ENCODE data around the gene PLXNA3. TPM values are rescaled to one million over a fixed set of nuclear protein-coding genes. Genes with fewer than 3 reads are reported as not detected.

Gene PLXNA3
- total and polyA plus RNA-seq, 2 experiments from 2014 or later: 2.7 to 5.4 TPM

DNA sequence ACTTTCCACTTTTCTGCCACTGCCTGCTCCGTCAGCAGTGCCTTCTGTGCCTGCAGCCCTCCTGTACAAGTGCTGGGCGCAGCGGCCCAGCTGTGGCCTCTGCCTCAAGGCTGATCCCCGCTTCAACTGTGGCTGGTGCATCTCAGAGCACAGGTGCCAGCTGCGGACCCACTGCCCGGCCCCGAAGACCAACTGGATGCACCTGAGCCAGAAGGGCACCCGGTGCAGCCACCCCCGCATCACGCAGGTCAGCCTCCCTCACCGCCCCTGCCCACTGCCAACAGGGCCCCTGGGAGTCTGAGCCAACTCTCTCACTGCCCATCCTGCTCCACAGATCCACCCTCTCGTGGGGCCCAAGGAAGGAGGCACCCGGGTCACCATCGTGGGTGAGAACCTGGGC, 7.5 kb downstream of the PLXNA3 start (continued):
- TF ChIP-seq ZNF462 (CRISPR knock-in tag; IDR thresholded peaks at IDR 0.05) (no peak), EZH2 (IDR thresholded peaks at IDR 0.05; ENCODE audit: low read depth, unreplicated experiment) (no peak), ZNF331 (CRISPR knock-in tag; IDR thresholded peaks at IDR 0.05; ENCODE audit: low read depth) (no peak), CREB1 (CRISPR knock-in tag; IDR thresholded peaks at IDR 0.05; ENCODE audit: low read depth) (no peak)

DNA sequence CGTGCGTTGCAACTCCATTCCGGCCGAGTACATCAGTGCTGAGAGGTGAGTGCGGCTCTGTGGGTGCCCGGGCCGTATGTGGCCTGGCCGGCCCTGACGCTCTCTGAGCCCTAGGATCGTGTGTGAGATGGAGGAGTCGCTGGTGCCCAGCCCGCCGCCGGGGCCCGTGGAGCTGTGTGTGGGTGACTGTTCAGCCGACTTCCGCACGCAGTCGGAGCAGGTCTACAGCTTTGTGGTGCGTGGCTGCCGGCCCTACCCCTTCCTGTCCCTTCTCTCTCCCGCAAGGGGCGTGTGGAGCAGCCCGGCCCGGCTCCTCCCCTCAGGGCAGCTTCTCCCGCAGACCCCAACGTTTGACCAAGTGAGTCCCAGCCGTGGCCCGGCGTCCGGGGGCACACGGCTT, 8.0 kb downstream of the PLXNA3 start:
- Histone ChIP-seq H3K4me1 (ENCODE audit: insufficient read depth) (no peaks in the 10 kb centered on the region), H3K4me3 (no peak overlapping the region), H3F3A (replicated peaks; ENCODE audit: low read depth) (no peaks in the 10 kb centered on the region), H3K4me2 (no peak overlapping the region), H4K20me1 (replicated peaks; ENCODE audit: insufficient read depth) (no peaks in the 10 kb centered on the region), H3K27ac (ENCODE audit: low read depth) (no peak overlapping the region), H3K9me2 (ENCODE audit: insufficient read depth) (no peaks in the 10 kb centered on the region), H3K36me3 (ENCODE audit: insufficient read depth) (no peaks in the 10 kb centered on the region), H3K79me2 (replicated peaks; ENCODE audit: insufficient read depth) (no peaks in the 10 kb centered on the region), H2AFZ (no peak overlapping the region), H3K27me3 (ENCODE audit: insufficient read depth) (no peaks in the 10 kb centered on the region)
- H3K27ac Mint-ChIP-seq: no peak overlapping the region
- H3K4me3 Mint-ChIP-seq: no peak overlapping the region
- ATAC-seq: no peak
- no peak for DNase-seq (ENCODE audit: low spot score)
- no peaks in the 10 kb centered on the region for H3K27me3 Mint-ChIP-seq (ENCODE audit: insufficient read depth, low read depth, poor library complexity)
- peaks cover 12% of the 10 kb centered on the region for H3K36me3 Mint-ChIP-seq (ENCODE audit: low read depth)
- no peaks in the 10 kb centered on the region for H3K4me1 Mint-ChIP-seq
- H3K9me3 Mint-ChIP-seq: no peaks in the 10 kb centered on the region
- no peak for TF ChIP-seq POLR2AphosphoS5 (IDR thresholded peaks at IDR 0.05; ENCODE audit: low read depth)
- TF ChIP-seq ZNF462 (CRISPR knock-in tag; IDR thresholded peaks at IDR 0.05): no peak
- TF ChIP-seq, protein P1, sequence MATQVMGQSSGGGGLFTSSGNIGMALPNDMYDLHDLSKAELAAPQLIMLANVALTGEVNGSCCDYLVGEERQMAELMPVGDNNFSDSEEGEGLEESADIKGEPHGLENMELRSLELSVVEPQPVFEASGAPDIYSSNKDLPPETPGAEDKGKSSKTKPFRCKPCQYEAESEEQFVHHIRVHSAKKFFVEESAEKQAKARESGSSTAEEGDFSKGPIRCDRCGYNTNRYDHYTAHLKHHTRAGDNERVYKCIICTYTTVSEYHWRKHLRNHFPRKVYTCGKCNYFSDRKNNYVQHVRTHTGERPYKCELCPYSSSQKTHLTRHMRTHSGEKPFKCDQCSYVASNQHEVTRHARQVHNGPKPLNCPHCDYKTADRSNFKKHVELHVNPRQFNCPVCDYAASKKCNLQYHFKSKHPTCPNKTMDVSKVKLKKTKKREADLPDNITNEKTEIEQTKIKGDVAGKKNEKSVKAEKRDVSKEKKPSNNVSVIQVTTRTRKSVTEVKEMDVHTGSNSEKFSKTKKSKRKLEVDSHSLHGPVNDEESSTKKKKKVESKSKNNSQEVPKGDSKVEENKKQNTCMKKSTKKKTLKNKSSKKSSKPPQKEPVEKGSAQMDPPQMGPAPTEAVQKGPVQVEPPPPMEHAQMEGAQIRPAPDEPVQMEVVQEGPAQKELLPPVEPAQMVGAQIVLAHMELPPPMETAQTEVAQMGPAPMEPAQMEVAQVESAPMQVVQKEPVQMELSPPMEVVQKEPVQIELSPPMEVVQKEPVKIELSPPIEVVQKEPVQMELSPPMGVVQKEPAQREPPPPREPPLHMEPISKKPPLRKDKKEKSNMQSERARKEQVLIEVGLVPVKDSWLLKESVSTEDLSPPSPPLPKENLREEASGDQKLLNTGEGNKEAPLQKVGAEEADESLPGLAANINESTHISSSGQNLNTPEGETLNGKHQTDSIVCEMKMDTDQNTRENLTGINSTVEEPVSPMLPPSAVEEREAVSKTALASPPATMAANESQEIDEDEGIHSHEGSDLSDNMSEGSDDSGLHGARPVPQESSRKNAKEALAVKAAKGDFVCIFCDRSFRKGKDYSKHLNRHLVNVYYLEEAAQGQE (IDR thresholded peaks at IDR 0.05; ENCODE audit: unreplicated experiment): no peak

Measured in GM23338 (cell line).